Loucy (cell line): ENCODE data around the gene MRM1.

Source experiments
- CTCF ChIP-seq: fragments of 200-600 bp; sonication (generic); conservative IDR thresholded peaks from 2 replicates; pipeline ENCODE4 v1.5.1; 2014; ENCODE audit warnings: mild to moderate bottlenecking, antibody characterized with exemption, low read length
- EZH2phosphoT487 ChIP-seq: fragments of 200-600 bp; IDR thresholded peaks from 2 replicates; pipeline ENCODE4 v1.6.1; 2018; ENCODE audit warnings: antibody characterized with exemption, mild to moderate bottlenecking, moderate library complexity, borderline replicate concordance

DNA sequence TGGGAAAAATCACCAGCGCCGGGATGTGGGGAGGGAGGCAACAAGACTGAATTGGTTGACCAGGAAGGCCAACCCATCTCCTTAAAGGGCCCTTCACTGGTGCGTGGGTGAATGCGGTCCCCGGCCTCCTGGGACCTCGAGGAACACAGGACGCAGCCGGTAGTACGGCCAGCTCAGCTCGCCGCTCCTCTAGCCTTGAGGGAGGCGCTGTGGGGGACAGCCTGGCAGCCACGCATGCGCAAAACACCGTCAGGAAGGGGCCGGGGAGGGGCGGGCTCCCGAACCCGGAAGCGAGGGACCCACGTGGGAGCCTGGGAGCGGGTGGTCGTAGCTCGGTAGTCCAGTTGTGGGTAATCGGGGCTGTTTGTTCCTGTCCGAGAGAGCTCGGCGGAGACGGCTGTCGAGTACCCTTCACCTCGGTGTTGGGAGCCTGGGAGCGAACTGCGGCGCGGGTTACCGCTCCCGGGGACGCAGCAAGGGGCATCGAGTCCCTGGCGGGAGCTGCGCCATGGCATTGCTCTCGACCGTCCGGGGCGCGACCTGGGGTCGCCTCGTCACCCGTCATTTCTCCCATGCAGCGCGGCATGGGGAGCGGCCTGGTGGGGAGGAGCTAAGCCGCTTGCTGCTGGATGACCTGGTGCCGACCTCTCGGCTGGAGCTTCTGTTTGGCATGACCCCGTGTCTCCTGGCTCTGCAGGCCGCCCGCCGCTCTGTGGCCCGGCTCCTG lies at the start of gene MRM1:
- TF ChIP-seq CTCF (0 out of 2 replicates have a peak, but pooled peaks have one; percentile 15), EZH2phosphoT487 (no peak)
